ENCODE results near the gene STMN1. TPM values are rescaled to one million over a fixed set of nuclear protein-coding genes. Genes with fewer than 3 reads are reported as not detected.

Gene STMN1
- total RNA-seq, 1 experiment from 2014 or later = 206 TPM

DNA sequence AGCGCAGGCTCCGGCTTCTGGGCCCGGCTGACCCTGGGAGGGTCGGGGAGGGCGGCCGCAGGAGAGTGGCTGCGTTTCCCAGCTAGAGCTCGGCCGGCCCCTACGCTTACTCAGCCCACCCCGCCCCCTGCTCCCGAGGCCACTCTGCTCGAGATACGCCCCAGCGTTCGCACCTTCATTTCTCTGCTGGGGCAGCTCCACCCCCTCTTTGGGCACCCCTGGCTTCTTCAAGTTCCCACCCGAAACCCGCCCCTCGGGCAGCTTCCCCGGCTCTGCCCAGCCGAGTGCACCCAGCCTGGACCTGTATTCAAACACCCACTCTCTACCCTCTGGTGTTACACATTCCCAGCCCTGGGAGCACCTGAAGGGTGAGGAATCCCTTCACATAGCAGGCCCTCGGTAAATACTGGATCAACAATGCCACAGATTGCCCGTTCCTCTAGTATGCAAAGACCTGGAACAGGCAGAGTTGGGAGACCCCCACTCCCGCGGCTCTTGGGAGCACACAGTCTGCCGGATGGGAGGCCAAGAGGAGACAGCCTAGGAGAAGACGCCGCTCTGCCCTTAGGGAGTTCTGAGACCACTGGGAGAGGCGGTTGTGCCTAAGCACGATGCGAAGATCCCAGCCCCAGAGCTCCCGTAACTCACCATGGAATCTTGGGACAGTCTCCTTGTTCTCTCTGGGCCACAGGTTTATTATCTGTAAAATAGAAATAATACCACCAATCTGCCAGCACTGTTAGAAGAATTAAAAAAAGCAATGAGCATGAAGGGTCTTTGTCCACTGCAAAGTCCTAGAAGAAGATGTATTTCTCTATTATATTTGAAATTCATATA, 30.1 kb downstream of the STMN1 start:
- no peak for DNase-seq
- Histone ChIP-seq H3K27me3 (ENCODE audit: low read length) (no peaks in the 10 kb centered on the region), H3K79me2 (ENCODE audit: low read length) (peaks cover 7% of the 10 kb centered on the region; the same call in 1 of the 2 replicates), H3K9ac (ENCODE audit: low read length) (peak overlapping the region; percentile 70; the same call in 1 of the 2 replicates), H4K20me1 (ENCODE audit: low read length) (no peaks in the 10 kb centered on the region), H3K27ac (ENCODE audit: low read length) (no peak overlapping the region), H3K4me1 (ENCODE audit: insufficient read depth, low read length) (peaks cover 6% of the 10 kb centered on the region; the same call in 1 of the 2 replicates), H3K9me3 (ENCODE audit: low read length) (no peaks in the 10 kb centered on the region), H3K4me3 (ENCODE audit: low read length) (peak overlapping the region; percentile 90; the same call in 1 of the 2 replicates), H3K9me2 (replicated peaks; ENCODE audit: low read length) (no peaks in the 10 kb centered on the region), H2AFZ (ENCODE audit: low read length) (peak overlapping the region; percentile 95), H3K36me3 (ENCODE audit: low read depth, low read length) (no peaks in the 10 kb centered on the region), H3K4me2 (ENCODE audit: low read length) (peak overlapping the region; percentile 94), H3F3A (ENCODE audit: low read length, unreplicated experiment) (no peaks in the 10 kb centered on the region)
- intact Hi-C loops (cut with micrococcal nuclease) = no loop called here
- ChIA-PET POLR2A (ENCODE audit: unreplicated experiment) (interaction anchor here (0.5 to 0.7 kb wide), 4 partner anchors 26 to 910 kb away, joined by 3 to 17 read pairs (median 6); no protein-coding TSS in a partner anchor), CTCF (interaction anchor here (0.6 to 1.0 kb wide), 2 partner anchors 39 to 72 kb away, joined by 3 read pairs; no protein-coding TSS in a partner anchor)
- TF ChIP-seq EZH2 (IDR thresholded peaks at IDR 0.05; ENCODE audit: low read length, unreplicated experiment) = no peak
- no peak for ATAC-seq
- BruUV-seq (replicated peaks) = TSS peak; percentile 10

DNA sequence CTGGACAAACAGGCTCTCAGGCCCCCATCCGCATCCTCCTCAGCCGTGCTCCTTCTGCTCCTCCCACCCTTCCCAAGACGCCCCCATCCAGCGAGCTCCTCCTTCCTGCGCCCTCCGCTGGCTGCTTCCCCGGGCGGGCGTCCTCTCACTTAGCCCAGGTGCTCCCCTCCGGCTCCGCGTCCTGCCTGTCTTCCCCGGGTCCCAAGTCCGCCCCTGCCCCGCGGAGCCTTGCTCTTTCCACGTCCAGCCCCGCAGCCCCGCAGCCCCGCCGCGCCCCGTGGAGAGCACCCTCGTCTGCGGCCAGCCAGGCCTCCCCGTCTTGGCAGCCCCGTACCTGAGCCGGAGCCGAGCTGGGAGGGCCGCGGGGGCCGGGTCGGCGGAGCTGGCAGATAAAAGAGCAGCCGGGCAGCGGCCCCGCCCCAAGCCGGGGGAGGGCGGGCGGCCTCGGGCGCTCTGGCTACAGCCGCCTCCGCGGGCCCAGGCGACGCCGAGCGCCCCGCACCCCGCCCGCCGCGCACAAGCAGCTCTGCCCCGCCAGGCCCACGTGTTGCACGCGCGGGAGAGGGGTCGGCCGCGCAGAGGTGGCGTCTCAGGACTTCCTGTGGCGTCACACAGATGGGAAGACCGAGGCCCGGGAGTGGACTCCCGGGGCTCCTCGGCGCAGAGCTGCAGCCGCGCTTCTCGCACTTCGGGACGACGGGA, 30.9 kb downstream of the STMN1 start, which contains the start of gene PAQR7:
Gene PAQR7 (minus strand): TSS at position 555 of the 702 bp plus-strand sequence. CDS start 11,869 bp downstream, outside the sequence.
- ChIA-PET POLR2A (ENCODE audit: unreplicated experiment) (interaction anchor here (0.5 to 0.7 kb wide), 4 partner anchors 113 to 911 kb away, joined by 3 to 22 read pairs (median 4); no protein-coding TSS in a partner anchor), CTCF (interaction anchor here (0.6 to 1.0 kb wide), 3 partner anchors 17 to 73 kb away, joined by 3 to 9 read pairs (median 3); no protein-coding TSS in a partner anchor)
- peak within 1 kb of the TSS; percentile 70 for H3K9ac ChIP-seq (ENCODE audit: low read length)

More for the DNA sequence above, 30.9 kb downstream of the STMN1 start, which contains the start of gene PAQR7:
- DNase-seq (peak; percentile 64), ATAC-seq (peak; percentile 80)
- intact Hi-C loops (cut with micrococcal nuclease) = no loop called here
- no TSS peak for BruUV-seq (replicated peaks)
- peaks cover 6% of the 10 kb centered on the region; the same call in 1 of the 2 replicates for H3K4me1 ChIP-seq (ENCODE audit: insufficient read depth, low read length)
- H3F3A ChIP-seq (ENCODE audit: low read length, unreplicated experiment) = no peaks in the 10 kb centered on the region
- no peaks in the 10 kb centered on the region for H4K20me1 ChIP-seq (ENCODE audit: low read length)
- no peak within 1 kb of the TSS for H3K27ac ChIP-seq (ENCODE audit: low read length)
- TF ChIP-seq, protein P1, sequence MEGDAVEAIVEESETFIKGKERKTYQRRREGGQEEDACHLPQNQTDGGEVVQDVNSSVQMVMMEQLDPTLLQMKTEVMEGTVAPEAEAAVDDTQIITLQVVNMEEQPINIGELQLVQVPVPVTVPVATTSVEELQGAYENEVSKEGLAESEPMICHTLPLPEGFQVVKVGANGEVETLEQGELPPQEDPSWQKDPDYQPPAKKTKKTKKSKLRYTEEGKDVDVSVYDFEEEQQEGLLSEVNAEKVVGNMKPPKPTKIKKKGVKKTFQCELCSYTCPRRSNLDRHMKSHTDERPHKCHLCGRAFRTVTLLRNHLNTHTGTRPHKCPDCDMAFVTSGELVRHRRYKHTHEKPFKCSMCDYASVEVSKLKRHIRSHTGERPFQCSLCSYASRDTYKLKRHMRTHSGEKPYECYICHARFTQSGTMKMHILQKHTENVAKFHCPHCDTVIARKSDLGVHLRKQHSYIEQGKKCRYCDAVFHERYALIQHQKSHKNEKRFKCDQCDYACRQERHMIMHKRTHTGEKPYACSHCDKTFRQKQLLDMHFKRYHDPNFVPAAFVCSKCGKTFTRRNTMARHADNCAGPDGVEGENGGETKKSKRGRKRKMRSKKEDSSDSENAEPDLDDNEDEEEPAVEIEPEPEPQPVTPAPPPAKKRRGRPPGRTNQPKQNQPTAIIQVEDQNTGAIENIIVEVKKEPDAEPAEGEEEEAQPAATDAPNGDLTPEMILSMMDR (conservative IDR thresholded peaks at IDR 0.05; ENCODE audit: low read depth, low read length) = no peak
- no peak for TF ChIP-seq EZH2phosphoT487 (IDR thresholded peaks at IDR 0.05; ENCODE audit: borderline replicate concordance, low read length)
- no peak for TF ChIP-seq EZH2 (IDR thresholded peaks at IDR 0.05; ENCODE audit: low read length, unreplicated experiment)
- peak within 1 kb of the TSS; percentile 94 for H3K4me2 ChIP-seq (ENCODE audit: low read length)
- peaks cover 7% of the 10 kb centered on the region; the same call in 1 of the 2 replicates for H3K79me2 ChIP-seq (ENCODE audit: low read length)
- H3K36me3 ChIP-seq (ENCODE audit: low read depth, low read length) = no peaks in the 10 kb centered on the region
- peak within 1 kb of the TSS; percentile 95 for H2AFZ ChIP-seq (ENCODE audit: low read length)
- no peaks in the 10 kb centered on the region for H3K27me3 ChIP-seq (ENCODE audit: low read length)
- H3K9me3 ChIP-seq (ENCODE audit: low read length) = no peaks in the 10 kb centered on the region
- peak within 1 kb of the TSS; percentile 90 for H3K4me3 ChIP-seq (ENCODE audit: low read length)
- H3K9me2 ChIP-seq (replicated peaks; ENCODE audit: low read length) = no peaks in the 10 kb centered on the region

All from PC-3 (cell line).